Chondrocyte (in vitro differentiated cells): ENCODE data around the gene RAPGEF5. TPM values are rescaled to one million over a fixed set of nuclear protein-coding genes. Genes with fewer than 3 reads are reported as not detected.

ENCODE experiments used
- DNase-seq: peaks from one replicate; pipeline ENCODE4 v3.0.0; 2021; ENCODE audit warnings: mixed read lengths, low spot score
- H3K27ac Mint-ChIP-seq: one replicate; pipeline ENCODE4 v1.8.0; 2021; ENCODE audit warnings: mild to moderate bottlenecking, moderate library complexity, mixed read lengths; ENCODE audit not compliant: unreplicated experiment
- H3K27me3 Mint-ChIP-seq: 2 replicates; pipeline ENCODE4 v1.8.0; 2021; ENCODE audit warnings: low read depth, mixed read lengths
- H3K36me3 Mint-ChIP-seq: 2 replicates; pipeline ENCODE4 v1.8.0; 2021; ENCODE audit warnings: low read depth, mixed read lengths
- H3K4me1 Mint-ChIP-seq: 2 replicates; pipeline ENCODE4 v1.8.0; 2021; ENCODE audit warnings: low read depth, mild to moderate bottlenecking, mixed read lengths
- H3K4me3 Mint-ChIP-seq: one replicate; pipeline ENCODE4 v1.8.0; 2021; ENCODE audit warnings: mild to moderate bottlenecking, moderate library complexity, mixed read lengths; ENCODE audit not compliant: unreplicated experiment
- H3K9me3 Mint-ChIP-seq: 2 replicates; pipeline ENCODE4 v1.8.0; 2021; ENCODE audit warnings: low read depth, mixed read lengths
- total RNA-seq: library from RNA; stranded (reverse); gene quantifications from 3 replicates; pipeline ENCODE4 v1.2.1, GENCODE V29; 2021
- TF ChIP-seq, protein P1 (sequence below): fragments of 200-600 bp; sonication (generic); IDR thresholded peaks from 2 replicates; pipeline ENCODE4 v1.5.0; 2021; ENCODE audit warnings: antibody characterized with exemption, mild to moderate bottlenecking, moderate library complexity

RAPGEF5 gene
- total RNA-seq, 1 donor from 2014 or later: 2.2 TPM

DNA sequence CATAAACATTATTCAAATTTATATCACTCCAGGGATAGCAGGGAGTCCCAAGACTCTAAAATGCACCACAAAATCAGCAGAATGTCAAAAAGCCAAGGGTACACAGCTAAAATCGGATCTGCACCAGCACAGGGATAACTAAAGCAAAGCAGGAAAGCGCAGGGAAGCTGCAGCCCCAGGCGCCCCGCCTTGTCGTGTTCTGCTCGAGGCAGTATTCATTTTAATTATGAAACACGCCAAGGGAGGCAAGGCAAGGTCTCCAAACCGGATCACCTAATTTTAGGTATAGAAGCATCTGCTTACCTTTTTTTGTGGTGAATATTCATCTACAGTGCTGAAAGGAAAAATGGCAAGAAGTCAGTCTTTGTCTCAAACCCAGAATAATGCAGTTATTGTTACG, 199.4 kb downstream of the RAPGEF5 start:
- TF ChIP-seq, protein P1, sequence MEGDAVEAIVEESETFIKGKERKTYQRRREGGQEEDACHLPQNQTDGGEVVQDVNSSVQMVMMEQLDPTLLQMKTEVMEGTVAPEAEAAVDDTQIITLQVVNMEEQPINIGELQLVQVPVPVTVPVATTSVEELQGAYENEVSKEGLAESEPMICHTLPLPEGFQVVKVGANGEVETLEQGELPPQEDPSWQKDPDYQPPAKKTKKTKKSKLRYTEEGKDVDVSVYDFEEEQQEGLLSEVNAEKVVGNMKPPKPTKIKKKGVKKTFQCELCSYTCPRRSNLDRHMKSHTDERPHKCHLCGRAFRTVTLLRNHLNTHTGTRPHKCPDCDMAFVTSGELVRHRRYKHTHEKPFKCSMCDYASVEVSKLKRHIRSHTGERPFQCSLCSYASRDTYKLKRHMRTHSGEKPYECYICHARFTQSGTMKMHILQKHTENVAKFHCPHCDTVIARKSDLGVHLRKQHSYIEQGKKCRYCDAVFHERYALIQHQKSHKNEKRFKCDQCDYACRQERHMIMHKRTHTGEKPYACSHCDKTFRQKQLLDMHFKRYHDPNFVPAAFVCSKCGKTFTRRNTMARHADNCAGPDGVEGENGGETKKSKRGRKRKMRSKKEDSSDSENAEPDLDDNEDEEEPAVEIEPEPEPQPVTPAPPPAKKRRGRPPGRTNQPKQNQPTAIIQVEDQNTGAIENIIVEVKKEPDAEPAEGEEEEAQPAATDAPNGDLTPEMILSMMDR: no peak
- no peaks in the 10 kb centered on the region for H3K4me1 Mint-ChIP-seq
- no peaks in the 10 kb centered on the region for H3K36me3 Mint-ChIP-seq

DNA sequence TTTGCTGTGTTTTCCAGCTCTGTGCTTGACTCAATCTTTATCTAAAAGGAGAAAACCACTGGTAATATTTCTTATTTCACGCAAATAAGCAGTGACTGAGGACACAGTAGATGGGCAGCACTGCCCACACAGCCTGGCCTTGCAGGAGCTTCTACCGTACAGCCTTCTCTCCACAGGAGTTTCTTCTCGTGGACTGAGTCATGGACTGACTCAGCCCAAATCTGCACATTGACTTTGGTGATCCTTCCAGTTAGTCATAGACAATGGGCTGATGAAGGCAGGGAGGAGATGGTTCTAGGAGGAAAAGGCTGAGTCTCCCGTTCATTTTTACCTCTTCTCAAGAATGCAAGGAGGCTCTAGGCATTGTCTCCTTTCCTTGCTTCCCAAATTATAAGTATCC, 200.7 kb downstream of the RAPGEF5 start:
- TF ChIP-seq, protein P1: no peak
- H3K9me3 Mint-ChIP-seq: no peaks in the 10 kb centered on the region
- H3K4me3 Mint-ChIP-seq: no peak overlapping the region
- H3K36me3 Mint-ChIP-seq: no peaks in the 10 kb centered on the region
- H3K4me1 Mint-ChIP-seq: no peaks in the 10 kb centered on the region
- no peak overlapping the region for H3K27ac Mint-ChIP-seq
- no peaks in the 10 kb centered on the region for H3K27me3 Mint-ChIP-seq
- DNase-seq: no peak

More for the DNA sequence above, 199.4 kb downstream of the RAPGEF5 start:
- Mint-ChIP-seq H3K27ac (no peak overlapping the region), H3K4me3 (no peak overlapping the region), H3K9me3 (no peaks in the 10 kb centered on the region), H3K27me3 (no peaks in the 10 kb centered on the region)
- DNase-seq: no peak

DNA sequence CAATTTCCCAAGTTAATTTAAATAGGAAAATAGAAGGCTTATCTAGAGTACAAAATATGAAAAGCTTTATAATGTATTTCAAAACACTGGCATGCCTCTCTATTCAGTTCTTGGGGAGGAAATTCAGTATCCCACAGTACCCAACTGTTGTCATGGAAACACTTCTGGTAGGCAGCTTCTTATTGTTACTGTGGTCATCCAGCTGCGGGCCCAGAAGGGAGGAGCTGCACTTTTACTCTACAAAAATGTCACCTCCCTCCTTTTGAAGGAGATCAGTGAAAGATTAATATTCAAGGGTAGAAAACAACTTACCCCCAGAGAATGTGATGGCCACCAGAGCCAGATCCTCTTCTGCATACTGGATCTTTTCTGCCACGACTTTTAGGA, 202.8 kb downstream of the RAPGEF5 start:
- H3K36me3 Mint-ChIP-seq: no peaks in the 10 kb centered on the region
- no peaks in the 10 kb centered on the region for H3K27me3 Mint-ChIP-seq
- H3K4me3 Mint-ChIP-seq: no peak overlapping the region
- no peaks in the 10 kb centered on the region for H3K4me1 Mint-ChIP-seq
- TF ChIP-seq, protein P1: no peak
- H3K9me3 Mint-ChIP-seq: no peaks in the 10 kb centered on the region
- no peak for DNase-seq
- H3K27ac Mint-ChIP-seq: no peak overlapping the region

DNA sequence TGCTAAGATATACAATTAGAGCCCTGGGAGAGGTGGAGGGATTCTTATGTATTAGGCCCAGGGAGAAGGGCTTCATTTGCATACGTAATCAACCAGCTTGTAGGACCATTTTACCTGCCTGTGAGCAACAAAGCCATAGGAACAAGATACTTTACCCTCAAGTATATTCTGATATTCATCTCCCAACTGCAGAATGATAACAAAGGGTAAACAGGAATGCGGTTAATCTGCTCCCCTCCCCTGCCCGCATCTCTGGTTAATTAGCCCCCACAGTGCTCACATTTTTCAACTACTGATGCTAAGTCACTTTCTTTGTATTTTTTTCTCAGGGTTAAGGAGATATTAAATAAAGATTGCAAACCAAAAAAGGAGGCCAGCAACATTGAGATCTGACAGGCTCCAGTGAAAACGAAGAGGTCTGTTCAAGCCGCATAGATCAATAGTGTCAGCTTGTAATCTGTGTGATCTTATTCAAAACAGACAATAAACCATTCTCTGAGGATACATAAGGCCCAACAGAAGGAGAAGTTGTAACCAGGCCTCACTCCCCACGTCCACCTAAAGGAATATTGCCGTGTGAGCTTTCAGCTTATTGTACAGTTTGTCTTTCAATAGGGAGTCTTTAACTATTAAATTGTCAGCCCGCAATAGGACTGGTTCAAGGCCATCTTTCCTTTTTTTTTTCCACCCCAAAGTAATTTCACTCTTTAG, 203.4 kb downstream of the RAPGEF5 start:
- Mint-ChIP-seq H3K27ac (no peak overlapping the region), H3K36me3 (peaks cover under 1% of the 10 kb centered on the region), H3K4me3 (no peak overlapping the region), H3K27me3 (no peaks in the 10 kb centered on the region), H3K4me1 (no peaks in the 10 kb centered on the region), H3K9me3 (no peaks in the 10 kb centered on the region)
- TF ChIP-seq, protein P1: no peak
- no peak for DNase-seq

DNA sequence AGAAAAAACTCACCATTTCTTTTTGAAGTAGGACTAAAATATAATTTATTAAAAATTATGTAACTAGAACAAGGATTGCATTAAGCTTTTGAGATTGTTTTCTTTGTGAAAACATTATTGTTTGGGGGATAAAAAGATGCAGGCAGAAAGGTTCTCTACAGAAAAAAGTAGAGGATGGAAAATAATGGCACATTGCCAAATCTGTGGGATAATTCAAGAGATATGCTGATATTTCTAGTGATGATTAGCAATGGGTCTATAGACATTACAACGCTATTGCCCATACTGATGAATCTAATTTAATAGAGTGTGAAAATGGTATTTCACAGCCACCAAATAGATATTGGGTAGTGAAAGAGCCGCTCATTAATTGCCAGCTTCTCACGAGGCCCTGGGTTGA, 204.3 kb downstream of the RAPGEF5 start:
- H3K36me3 Mint-ChIP-seq: peaks cover 2% of the 10 kb centered on the region
- H3K9me3 Mint-ChIP-seq: no peaks in the 10 kb centered on the region
- no peaks in the 10 kb centered on the region for H3K27me3 Mint-ChIP-seq
- H3K4me3 Mint-ChIP-seq: no peak overlapping the region
- DNase-seq: no peak
- H3K4me1 Mint-ChIP-seq: no peaks in the 10 kb centered on the region
- TF ChIP-seq, protein P1: no peak
- H3K27ac Mint-ChIP-seq: no peak overlapping the region
